CD4-positive, alpha-beta memory T cell (primary cell): ENCODE results near the gene GEMIN2. TPM values are rescaled to one million over a fixed set of nuclear protein-coding genes. Genes with fewer than 3 reads are reported as not detected.
"Not testable (repeated sequence)": the region's sequence is repeated elsewhere in the genome, so short reads cannot be mapped to it uniquely, and the experiment has no call there.

Experiments
- CTCF ChIA-PET: fragments of 350-600 bp; sonication (Branson Sonifier 250); formaldehyde crosslinking; loops from one replicate; lab custom pipeline; 2021; ENCODE audit warnings: inconsistent platforms; ENCODE audit not compliant: partially characterized antibody; lab: Charles Lee
- POLR2A ChIA-PET: fragments of 350-600 bp; sonication (Branson Sonifier 250); formaldehyde crosslinking; loops from one replicate; lab custom pipeline; 2021; ENCODE audit not compliant: partially characterized antibody; lab: Charles Lee
- DNase-seq, 5 donors: peaks; one replicate each; pipeline versions ENCODE4 v3.0.0 to v3.0.0-alpha.2; 2020 to 2022; ENCODE audit warnings: mixed read lengths in 1 of 5
- H3K27ac ChIP-seq: one replicate; pipeline ENCODE4 v1.7.0; 2013; ENCODE audit warnings: low read depth, low read length
- H3K27me3 ChIP-seq: 2 replicates; pipeline ENCODE4 v1.7.0; 2013; ENCODE audit warnings: mild to moderate bottlenecking, low read length, moderate library complexity; ENCODE audit not compliant: insufficient read depth
- H3K36me3 ChIP-seq: 2 replicates; pipeline ENCODE4 v1.7.0; 2013; ENCODE audit warnings: mild to moderate bottlenecking, low read length, moderate library complexity; ENCODE audit not compliant: insufficient read depth
- H3K4me1 ChIP-seq: 2 replicates; pipeline ENCODE4 v1.7.0; 2013; ENCODE audit warnings: mild to moderate bottlenecking, low read length, moderate library complexity; ENCODE audit not compliant: insufficient read depth
- H3K4me3 ChIP-seq, 2 donors: one replicate each; pipeline ENCODE4 v1.7.0; 2013; ENCODE audit warnings: low read length in 2 of 2, mild to moderate bottlenecking in 1 of 2
- H3K9me3 ChIP-seq, 2 donors: one replicate each; pipeline ENCODE4 v1.7.0; 2013; ENCODE audit warnings: low read length in 2 of 2, control low read depth in 1 of 2; ENCODE audit not compliant: control insufficient read depth in 1 of 2
- H3K27ac Mint-ChIP-seq, 7 donors: one replicate each; pipeline ENCODE4 v1.8.0; 2020 to 2021; ENCODE audit warnings: mixed read lengths in 7 of 7, mild to moderate bottlenecking in 6 of 7, inconsistent platforms in 3 of 7, moderate library complexity in 3 of 7
- H3K27me3 Mint-ChIP-seq, 2 donors: one replicate each; pipeline ENCODE4 v1.8.0; 2020 to 2021; ENCODE audit warnings: mixed read lengths in 2 of 2
- H3K36me3 Mint-ChIP-seq, 2 donors: one replicate each; pipeline ENCODE4 v1.8.0; 2020 to 2021; ENCODE audit warnings: mixed read lengths in 2 of 2, inconsistent platforms in 1 of 2, mild to moderate bottlenecking in 1 of 2
- H3K4me1 Mint-ChIP-seq, 4 donors: one replicate each; pipeline ENCODE4 v1.8.0; 2020 to 2021; ENCODE audit warnings: mixed read lengths in 4 of 4, mild to moderate bottlenecking in 1 of 4
- H3K4me3 Mint-ChIP-seq, 8 donors: one replicate each; pipeline ENCODE4 v1.8.0; 2020 to 2021; ENCODE audit warnings: mixed read lengths in 8 of 8, mild to moderate bottlenecking in 7 of 8, moderate library complexity in 6 of 8, inconsistent platforms in 3 of 8
- H3K9me3 Mint-ChIP-seq, 8 donors: one replicate each; pipeline ENCODE4 v1.8.0; 2020 to 2021; ENCODE audit warnings: mixed read lengths in 8 of 8, mild to moderate bottlenecking in 5 of 8, inconsistent platforms in 3 of 8, moderate library complexity in 1 of 8
- intact Hi-C: fragments of 100-400 bp; cut with micrococcal nuclease; formaldehyde crosslinking; loops from one replicate; pipeline ENCODE4 v1.15.1; 2023
- polyA plus RNA-seq, 2 donors: library from polyadenylated mRNA; unstranded; fragments of 300-500 nt; fragmentation: Illumina TruSeq; gene quantifications; one replicate each; pipeline ENCODE4 v1.2.3, GENCODE V29; 2021
- total RNA-seq, 2 experiments: library from RNA; stranded (reverse); gene quantifications; one replicate each; pipeline ENCODE4 v1.2.3, GENCODE V29; 2021

The GEMIN2 gene
- total and polyA plus RNA-seq, 4 experiments from 2014 or later = 13.4 to 16.9 (median 14.7) TPM

DNA sequence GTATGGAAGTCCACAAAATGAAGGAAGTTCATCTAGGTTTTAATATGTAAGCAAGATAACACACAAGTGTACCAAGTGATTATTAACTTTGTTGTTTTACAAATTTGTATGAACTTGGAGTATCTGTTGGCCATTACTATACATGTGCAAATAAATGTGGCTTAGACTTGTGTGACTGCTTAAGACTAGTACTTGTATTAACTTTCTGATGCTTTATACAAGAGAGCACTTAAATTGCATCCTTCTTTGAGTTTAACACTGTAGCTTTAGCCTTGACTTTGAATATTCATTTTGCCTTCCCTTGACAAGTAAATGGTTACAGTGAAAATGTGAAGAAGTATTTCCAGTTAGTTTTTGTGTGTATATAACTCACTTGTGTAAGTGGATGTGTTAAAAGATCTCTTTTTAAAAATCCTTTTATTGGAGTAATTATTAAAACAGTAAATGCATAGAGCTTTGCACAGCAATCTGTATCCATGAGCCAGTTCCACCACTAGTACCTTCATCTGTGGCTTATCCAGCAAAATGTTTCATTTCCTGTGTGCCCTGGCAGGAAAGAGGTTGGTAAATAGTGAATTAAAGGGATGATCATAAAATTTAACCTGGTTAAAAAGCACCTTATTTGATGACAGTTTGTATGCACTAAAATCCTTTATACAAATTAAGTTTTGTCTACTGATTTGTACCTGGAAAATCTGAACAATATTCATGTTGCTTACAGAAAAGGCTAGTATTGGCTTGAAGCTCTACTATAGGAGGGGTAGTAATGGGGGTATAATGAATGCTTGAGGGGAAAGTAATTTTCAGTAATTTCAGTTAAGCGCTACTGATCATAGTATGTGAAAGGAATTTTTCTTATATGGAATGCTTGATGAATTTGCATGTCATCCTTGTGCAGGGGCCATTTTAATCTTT, 68.9 kb downstream of the GEMIN2 start:
- POLR2A ChIA-PET = interaction anchor here (0.6 to 0.7 kb wide), 2 partner anchors 9 to 297 kb away, joined by 3 to 4 read pairs; no protein-coding TSS in a partner anchor
- CTCF ChIA-PET = no interaction called here

GRCh38 chr14:39183685-39184003, 69.5 kb downstream of the GEMIN2 start:
- H3K27ac ChIP-seq, H3K4me3 Mint-ChIP-seq, H3K9me3 Mint-ChIP-seq, CTCF ChIA-PET, H3K27me3 ChIP-seq, H3K27me3 Mint-ChIP-seq, DNase-seq, H3K4me3 ChIP-seq, H3K9me3 ChIP-seq, intact Hi-C loops: not testable (repeated sequence)
- Mint-ChIP-seq H3K4me1 (peaks cover 8 to 11% (median 11%) of the 10 kb centered on the region in 4 donors), H3K36me3 (peaks cover 11 to 21% of the 10 kb centered on the region in 2 donors), H3K27ac (peak overlapping the region in 1 of 7 donors; percentile 0)
- Histone ChIP-seq H3K4me1 (peaks cover 11% of the 10 kb centered on the region), H3K36me3 (peaks cover 30% of the 10 kb centered on the region)
- POLR2A ChIA-PET = interaction anchor here (0.6 kb wide), 2 partner anchors 143 to 297 kb away, joined by 3 to 4 read pairs; no protein-coding TSS in a partner anchor

More for the DNA sequence above, 68.9 kb downstream of the GEMIN2 start:
- H3K27me3 Mint-ChIP-seq = no peaks in the 10 kb centered on the region
- DNase-seq = no peak
- H3K27ac Mint-ChIP-seq = peak overlapping the region in 3 of 7 donors; percentile 0 to 24 (median 16)
- intact Hi-C loops = no loop called here
- Histone ChIP-seq H3K4me1 (peaks cover 11% of the 10 kb centered on the region), H3K4me3 (no peak overlapping the region), H3K36me3 (peaks cover 36% of the 10 kb centered on the region), H3K9me3 (no peaks in the 10 kb centered on the region), H3K27me3 (no peaks in the 10 kb centered on the region), H3K27ac (no peak overlapping the region)
- H3K4me1 Mint-ChIP-seq = peaks cover 7 to 12% (median 10%) of the 10 kb centered on the region in 4 donors
- no peaks in the 10 kb centered on the region for H3K9me3 Mint-ChIP-seq
- H3K36me3 Mint-ChIP-seq = peaks cover 15 to 22% of the 10 kb centered on the region in 2 donors
- H3K4me3 Mint-ChIP-seq = no peak overlapping the region

GRCh38 chr14:39184628-39185255, 70.6 kb downstream of the GEMIN2 start:
- peaks cover 21% of the 10 kb centered on the region for H3K36me3 ChIP-seq
- POLR2A ChIA-PET = interaction anchor here (0.7 to 2.2 kb wide), 4 partner anchors 10 to 113 kb away, joined by 3 to 12 read pairs (median 6); partner anchors contain the start of genes PNN and TRAPPC6B
- no peaks in the 10 kb centered on the region for H3K9me3 ChIP-seq
- H3K36me3 Mint-ChIP-seq = peaks cover 11 to 13% of the 10 kb centered on the region in 2 donors
- CTCF ChIA-PET = interaction anchor here (1.1 kb wide), 1 partner anchor 15 kb away, joined by 4 read pairs; the partner anchor contains the start of gene TRAPPC6B
- H3K4me3 ChIP-seq = no peak overlapping the region
- intact Hi-C loops = no loop called here
- no peaks in the 10 kb centered on the region for H3K27me3 ChIP-seq
- H3K4me3 Mint-ChIP-seq = no peak overlapping the region
- H3K9me3 Mint-ChIP-seq = no peaks in the 10 kb centered on the region
- no peak overlapping the region for H3K27ac ChIP-seq
- no peaks in the 10 kb centered on the region for H3K27me3 Mint-ChIP-seq
- H3K27ac Mint-ChIP-seq = peak overlapping the region in 5 of 7 donors; percentile 19 to 71 (median 43)
- no peak for DNase-seq
- H3K4me1 Mint-ChIP-seq = peaks cover 0 to 9% (median 5%) of the 10 kb centered on the region in 4 donors
- peaks cover 11% of the 10 kb centered on the region for H3K4me1 ChIP-seq

- Mint-ChIP-seq H3K27me3 (no peaks in the 10 kb centered on the region), H3K4me1 (peaks cover 0 to 7% (median 4%) of the 10 kb centered on the region in 4 donors), H3K36me3 (peaks cover 11% of the 10 kb centered on the region in 2 donors), H3K9me3 (no peaks in the 10 kb centered on the region), H3K27ac (peak overlapping the region in 2 of 7 donors; percentile 36 to 44), H3K4me3 (no peak overlapping the region)
- CTCF ChIA-PET = interaction anchor here (1.1 kb wide), 1 partner anchor 15 kb away, joined by 4 read pairs; the partner anchor contains the start of gene TRAPPC6B
- no peaks in the 10 kb centered on the region for H3K27me3 ChIP-seq
- DNase-seq = no peak
- H3K36me3 ChIP-seq = peaks cover 14% of the 10 kb centered on the region
- intact Hi-C loops = no loop called here
- POLR2A ChIA-PET = interaction anchor here (0.9 to 2.2 kb wide), 5 partner anchors 10 to 82 kb away, joined by 3 to 12 read pairs (median 4); partner anchors contain the start of genes PNN and TRAPPC6B
- no peak overlapping the region for H3K4me3 ChIP-seq
- H3K4me1 ChIP-seq = peaks cover 8% of the 10 kb centered on the region
- no peaks in the 10 kb centered on the region for H3K9me3 ChIP-seq
- no peak overlapping the region for H3K27ac ChIP-seq
Measured at GRCh38 chr14:39185256-39186049, 71.3 kb downstream of the GEMIN2 start.

Other genes starting within 250 kb of the GEMIN2 start
- 10 to 100 TPM; 61.1 to 70.3 TPM for gene SEC23A, start 11.1 kb upstream of the GEMIN2 start, total RNA-seq
- gene SEC23A, start 11.1 kb upstream of the GEMIN2 start, polyA plus RNA-seq = 10 to 100 TPM; 42.9 to 47.5 TPM
- gene TRAPPC6B, start 56.0 kb downstream of the GEMIN2 start, total RNA-seq = 10 to 100 TPM; 33.4 to 35.5 TPM
- gene TRAPPC6B, start 56.0 kb downstream of the GEMIN2 start, polyA plus RNA-seq = 10 to 100 TPM in 1 of 2 donors, 1 to 10 TPM in 1; 9.5 to 15.3 TPM
- 10 to 100 TPM; 86.0 to 93.8 TPM for gene PNN, start 60.9 kb downstream of the GEMIN2 start, total RNA-seq
- 10 to 100 TPM; 10.3 to 35.8 TPM for gene PNN, start 60.9 kb downstream of the GEMIN2 start, polyA plus RNA-seq
- 10 to 100 TPM; 25.8 to 26.6 TPM for gene MIA2, start 119.6 kb downstream of the GEMIN2 start, total RNA-seq
- gene MIA2, start 119.6 kb downstream of the GEMIN2 start, polyA plus RNA-seq = 10 to 100 TPM; 19.0 to 26.7 TPM